GM19452 (cell line): ENCODE results near the gene FERMT2.
"Not testable (repeated sequence)": the region's sequence is repeated elsewhere in the genome, so short reads cannot be mapped to it uniquely, and the experiment has no call there.

Experiments
- ATAC-seq: cut with Tn5 transposase; IDR thresholded peaks from one replicate; pipeline ENCODE4 v1.9.1; 2021; ENCODE audit not compliant: unreplicated experiment

Gene FERMT2

DNA sequence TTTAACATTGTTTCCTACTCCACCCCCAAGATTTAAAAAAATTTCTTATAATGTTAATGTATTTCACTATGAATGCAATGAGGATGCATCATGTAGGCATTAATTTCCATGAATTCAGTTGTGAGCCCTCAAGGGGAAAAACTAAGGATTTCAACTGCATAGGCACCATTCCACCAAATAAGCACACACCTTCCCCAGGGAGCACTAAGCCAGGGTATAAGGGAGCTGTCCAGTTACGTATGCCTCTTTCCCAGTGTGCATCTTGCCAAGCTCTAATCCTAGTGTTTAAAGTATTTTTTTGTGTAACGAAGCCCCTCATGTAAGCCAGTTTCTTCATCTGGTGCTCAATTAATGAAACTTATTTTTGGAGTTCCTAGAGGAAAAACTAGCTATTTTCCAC lies 6.6 kb downstream of the FERMT2 start:
- ATAC-seq = no peak

DNA sequence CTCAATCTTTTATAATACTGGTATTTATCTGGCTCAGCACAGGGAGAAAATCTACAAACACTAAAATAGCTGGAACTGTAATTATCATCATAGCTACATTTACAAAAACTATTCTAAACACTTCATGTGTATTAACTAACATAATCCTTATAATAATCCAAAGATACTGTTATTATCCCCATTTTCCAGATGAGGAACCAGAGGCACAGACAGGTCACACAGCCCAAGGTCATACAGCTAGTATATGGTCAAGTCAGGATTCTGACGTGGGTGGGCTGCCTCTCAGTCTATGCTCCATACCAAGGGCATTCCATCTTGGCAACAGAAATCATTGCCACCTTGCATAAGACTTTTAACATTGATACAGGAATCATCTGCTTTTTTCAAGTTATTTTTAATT lies 11.4 kb downstream of the FERMT2 start:
- no peak for ATAC-seq

DNA sequence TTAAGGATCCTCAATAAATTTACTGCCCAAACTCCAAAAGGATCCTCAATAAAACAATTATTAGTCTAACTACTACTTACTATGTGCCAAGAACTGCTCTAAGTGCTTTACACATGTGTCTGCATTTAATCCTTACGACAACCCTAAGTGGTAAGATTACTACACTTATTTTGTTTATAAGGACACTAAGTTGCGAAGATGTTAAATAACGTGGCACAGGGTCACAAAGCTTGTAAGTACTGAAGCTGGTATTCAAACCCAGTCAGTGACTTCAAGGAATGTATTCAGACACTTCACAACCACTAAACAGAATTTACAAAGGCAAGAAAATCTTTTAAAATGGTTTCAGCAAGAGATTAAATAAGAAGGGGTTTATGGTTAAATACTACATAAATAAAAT lies 13.0 kb downstream of the FERMT2 start:
- ATAC-seq = no peak

DNA sequence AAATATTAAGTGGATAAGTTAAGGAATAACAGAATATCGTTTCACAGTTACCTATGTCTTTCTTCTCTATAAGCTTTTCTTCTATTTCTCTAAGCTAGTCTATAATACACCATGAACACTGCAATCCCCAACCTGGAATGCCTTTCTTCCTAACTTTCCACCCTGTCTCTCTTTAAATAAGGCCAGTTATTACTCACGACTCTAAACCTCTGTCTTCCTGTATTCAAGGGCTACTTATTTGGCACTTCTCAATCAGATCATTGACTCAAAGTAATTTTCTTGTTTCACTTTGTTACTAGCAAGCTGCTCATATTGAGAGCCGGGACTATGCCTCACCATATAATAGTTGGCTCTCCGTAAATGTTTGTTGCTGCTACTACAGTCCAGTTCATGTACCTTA lies 13.5 kb downstream of the FERMT2 start:
- ATAC-seq = no peak

DNA sequence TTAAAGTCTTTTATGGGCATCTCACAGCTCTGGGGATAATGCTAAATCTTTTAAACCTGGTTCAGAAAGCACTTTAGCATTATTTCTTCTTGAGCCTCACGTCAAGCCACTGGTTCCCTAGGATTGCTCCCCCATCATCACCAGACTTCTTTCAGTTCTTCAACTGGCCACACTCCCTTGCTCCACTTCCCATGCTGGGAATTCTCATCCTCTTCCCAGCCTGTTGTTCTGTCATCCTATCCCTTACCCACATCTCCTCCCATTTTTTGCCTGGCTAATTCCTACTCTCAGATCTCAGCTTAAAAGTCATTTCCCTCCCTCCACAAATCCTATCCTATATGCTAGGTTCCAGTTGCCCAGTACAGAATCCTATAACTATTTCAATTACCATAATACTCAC lies 14.4 kb downstream of the FERMT2 start:
- no peak for ATAC-seq

DNA sequence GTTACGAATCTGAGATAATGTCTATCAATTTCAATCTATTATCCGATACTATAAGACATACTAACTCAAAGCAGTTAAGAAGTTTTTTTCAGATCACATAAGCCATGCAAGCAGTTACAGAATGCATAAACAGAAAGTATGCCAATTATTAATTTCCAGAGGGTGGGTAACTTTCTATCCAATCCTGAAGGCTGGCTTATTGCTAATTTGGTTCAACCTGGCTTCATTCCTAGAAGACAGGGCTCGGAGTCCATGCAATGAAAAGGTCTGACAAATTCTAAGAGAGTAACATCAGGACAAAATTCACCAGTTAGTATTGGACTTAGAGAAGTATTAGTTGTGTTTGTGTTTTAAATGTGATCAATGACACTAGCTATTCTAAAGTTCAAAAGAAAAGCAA lies 15.0 kb downstream of the FERMT2 start:
- ATAC-seq = no peak

DNA sequence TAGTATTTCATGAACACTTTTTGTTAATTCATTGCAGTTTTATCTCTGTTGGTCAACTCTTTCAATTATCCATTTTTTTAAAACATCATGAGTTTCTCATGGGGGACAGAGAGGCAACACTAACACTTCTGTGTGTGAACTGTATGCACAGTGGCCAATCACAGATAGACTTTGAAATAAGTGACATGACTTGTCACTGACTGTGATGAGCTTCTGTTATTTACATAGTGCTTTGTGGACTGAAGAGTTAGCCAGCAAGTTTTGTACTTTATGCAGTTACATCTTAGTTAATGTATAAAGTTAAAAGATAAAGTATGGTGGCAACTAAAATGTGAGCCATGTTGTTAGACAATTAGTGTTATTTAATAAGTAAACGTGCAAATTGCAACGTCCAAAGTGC lies 16.1 kb downstream of the FERMT2 start:
- no peak for ATAC-seq

DNA sequence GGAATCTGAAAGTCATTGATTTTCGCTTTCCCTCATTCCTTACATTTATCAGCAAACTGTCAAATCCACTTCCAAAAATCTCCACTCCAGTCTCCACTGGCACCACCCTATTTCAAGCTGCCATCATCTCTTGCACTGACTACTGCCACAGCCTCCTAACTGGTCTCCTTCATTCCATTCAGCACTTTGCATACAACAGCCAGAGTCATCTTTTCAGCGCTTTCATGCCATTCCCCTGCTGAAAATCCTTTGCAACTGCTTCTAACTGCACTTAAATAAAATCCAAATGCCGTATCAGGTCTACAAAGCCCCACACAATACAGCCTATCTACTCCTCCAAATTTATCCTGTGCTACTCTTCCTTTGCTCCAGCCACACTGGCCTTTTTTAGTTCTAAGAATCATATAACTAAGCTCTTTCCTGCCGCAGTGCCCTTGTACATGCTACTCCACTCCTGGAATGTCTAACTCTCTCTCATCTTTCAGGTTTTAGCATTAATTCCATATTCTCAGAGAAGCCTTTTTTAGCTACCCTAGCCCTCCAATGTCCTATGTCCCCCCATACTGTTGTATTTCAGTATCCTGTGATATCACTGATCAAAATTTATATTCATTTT lies 21.6 kb downstream of the FERMT2 start:
- no peak for ATAC-seq

DNA sequence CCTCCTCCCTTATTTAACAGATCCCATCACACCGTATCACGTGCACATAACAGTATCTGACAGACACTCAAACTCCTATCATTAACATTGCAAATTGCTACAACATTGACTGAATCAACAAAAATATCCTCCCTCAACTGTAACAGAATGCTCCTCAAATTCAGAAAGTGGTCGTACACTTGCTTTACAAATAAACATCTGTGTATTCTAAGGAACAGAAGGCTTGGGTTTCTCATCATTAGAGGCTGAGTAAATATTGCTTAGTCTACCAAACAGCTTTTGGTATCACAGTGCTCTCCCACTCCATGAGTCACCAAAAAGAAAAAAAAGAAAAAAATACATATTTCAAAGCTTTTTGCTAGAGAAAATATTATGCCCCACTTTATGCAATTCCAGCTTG lies 23.9 kb downstream of the FERMT2 start:
- no peak for ATAC-seq

DNA sequence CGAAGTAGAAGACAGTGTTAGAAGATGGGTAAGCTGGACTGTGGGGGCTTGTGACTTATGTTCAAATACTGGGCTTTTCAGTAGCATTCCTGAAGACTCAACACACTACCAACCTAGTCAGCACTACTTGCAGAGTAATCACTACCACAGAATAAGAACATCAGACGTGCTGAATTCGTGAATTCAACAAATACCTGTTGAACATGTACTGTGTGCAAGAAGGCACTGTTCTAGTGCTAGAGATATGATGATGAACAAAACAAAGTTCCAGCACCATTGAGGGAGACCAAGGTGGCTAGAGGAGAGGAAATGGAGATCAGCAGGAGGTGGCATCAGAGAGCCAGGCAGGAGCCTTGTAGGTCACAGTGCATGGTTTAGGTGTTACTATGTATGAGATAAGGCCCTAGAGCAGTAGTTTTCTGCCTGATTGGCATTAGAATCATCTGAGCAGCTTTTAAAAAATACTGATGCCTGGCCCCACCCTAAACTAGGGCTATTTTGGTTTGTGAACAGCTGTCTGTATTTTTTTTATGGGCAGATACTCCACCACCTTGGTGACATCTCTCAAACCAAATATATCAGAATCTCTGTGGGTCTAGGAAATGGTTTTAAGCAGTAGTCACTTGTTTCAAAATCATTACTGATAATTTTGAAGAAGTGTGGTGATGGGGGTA lies 26.8 kb downstream of the FERMT2 start:
- ATAC-seq = no peak

DNA sequence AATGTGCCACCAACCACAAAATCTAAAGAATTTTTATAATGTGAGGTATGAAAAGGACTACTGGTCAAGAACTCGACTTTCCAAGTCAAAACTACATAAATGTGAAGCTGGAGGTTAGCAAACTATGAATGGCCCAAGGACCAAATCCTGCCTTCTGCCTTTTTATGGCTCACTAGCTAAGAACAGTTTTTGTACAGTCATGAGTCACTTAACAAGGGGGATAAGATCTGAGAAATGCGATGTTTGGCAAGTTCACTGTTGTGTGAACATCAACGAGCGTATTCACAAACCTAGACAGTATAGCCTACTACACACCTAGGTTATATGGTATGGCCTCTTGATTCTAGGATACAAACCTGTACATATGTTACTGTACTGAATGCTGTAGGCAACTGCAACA lies 28.2 kb downstream of the FERMT2 start:
- no peak for ATAC-seq

DNA sequence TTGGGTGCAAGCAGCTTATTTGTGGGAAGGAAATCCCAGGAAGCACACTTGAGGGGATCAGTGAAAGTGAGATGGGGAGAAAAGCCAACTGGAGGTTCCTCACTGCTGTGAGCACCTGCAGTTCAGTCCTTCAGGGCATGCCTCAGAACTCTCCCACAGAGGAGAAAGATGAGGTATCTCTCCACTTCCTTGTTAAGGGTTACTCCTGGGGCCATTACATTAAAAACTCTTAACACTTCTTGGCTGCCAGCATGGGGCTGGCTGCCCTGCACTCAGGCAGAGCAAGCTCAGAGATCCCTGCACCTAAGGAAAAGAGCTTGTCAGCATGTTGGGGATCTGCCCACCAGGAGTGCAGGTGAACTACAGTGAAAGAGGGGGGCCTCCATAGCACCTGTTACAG lies 28.8 kb downstream of the FERMT2 start:
- ATAC-seq = no peak

DNA sequence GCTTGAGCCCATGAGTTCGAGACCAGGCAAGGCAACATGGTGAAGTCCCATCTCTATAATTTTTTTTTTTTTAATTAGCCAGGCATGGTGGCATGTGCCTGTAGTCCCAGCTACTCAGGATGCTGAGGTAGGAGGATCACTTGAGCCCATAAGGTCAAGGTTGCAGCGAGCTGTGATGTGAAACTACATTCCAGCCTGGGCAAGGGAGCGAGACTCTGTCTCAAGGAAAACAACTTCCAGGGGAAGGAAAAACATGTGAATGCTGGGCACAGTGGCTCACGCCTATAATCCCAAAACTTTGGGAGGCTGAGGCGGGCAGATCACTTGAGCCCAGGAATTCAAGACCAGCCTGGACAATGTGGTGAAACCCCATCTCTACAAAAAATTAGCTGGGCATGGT lies 30.4 kb downstream of the FERMT2 start:
- ATAC-seq = not testable (repeated sequence)

DNA sequence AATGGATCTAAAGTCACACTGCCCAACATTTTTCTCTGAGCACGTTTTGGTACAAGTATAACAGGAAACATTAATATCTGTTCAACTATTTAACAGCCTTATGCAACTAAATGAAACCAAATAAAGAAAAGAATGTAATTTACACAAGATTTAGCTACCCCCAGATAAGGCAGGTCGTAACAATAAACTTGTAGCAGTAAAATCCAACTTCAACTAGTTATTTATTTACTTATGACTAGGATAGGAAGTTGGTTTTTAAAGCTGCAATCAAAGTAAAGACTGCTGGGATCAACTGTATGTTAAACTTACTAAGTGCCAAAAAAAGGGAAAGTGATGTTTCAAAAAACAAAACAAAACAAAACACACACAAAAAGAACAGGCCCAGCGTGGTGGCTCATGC lies 30.9 kb downstream of the FERMT2 start:
- no peak for ATAC-seq

DNA sequence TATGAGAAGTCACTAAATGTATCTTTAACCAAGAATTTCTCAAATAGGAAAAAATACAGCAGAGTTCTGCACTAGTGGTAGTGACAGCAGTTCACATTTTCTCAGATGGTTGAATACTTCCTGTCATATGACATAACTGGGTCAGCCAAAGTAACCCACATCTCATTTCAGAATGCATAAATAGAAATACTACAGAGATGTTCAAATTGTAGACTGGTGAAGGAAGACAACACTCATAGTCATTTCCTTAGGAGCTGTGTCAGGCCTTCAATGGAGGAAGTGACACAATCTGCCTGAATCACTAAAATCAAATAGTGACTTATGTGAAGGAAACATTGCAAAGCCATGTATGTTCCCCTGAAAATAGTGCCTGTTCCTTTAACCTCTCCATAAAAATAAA lies 32.4 kb downstream of the FERMT2 start:
- peak; percentile 94 for ATAC-seq

DNA sequence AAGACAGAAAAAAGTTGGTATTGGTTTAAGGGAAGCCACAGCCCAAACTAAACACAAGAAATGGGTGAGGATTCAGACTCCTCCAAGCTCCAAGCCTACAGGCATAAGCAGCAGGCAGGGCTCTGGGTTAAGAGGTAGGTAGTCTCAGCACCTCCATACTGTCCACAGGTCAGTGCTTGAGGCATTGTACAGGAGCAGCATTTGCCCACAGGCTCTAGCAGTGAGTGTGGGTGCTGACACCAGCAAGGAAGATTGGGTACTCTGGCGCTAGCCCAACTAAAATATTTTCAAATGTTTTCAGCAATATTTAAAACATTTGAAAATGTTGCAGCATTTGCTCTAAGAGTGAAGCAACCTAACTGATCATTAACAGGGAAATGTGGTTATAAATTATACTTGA lies 33.1 kb downstream of the FERMT2 start:
- no peak for ATAC-seq

DNA sequence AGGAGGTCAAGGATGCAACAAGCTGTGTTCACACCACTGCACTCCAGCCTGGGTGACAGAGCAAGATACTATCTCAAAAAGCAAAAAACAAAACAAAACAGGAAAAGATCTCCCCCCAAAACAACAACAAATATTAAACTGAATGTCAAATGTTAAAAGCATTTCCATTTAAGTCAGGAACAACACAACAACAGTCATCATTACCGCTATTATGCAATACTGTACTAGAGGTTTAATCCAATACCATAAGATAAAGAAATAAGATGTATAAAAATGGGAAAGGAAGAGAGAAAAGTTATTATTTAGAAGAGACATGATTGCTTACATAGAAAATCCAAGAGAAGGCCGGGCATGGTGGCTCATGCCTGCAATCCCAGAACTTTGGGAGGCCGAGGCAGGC lies 36.6 kb downstream of the FERMT2 start:
- ATAC-seq = no peak

DNA sequence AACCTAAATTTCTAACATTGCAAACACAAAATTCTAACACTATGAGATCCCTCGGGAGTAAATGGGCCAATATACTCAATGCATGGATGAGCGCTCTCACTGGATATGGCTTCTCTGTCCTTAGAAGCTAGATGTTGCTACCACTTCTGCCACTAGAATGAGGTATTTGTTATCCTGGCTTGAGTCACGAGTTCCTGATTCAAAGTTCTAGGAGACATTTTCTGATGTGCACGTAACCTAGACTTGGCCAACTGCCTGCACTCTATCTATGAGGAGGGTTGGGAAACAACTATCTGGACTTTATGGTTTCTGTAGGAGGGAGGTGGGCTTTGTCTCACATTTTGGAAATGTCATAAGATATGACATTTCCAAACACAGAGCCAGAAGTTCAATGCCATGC lies 37.6 kb downstream of the FERMT2 start:
- ATAC-seq = no peak

DNA sequence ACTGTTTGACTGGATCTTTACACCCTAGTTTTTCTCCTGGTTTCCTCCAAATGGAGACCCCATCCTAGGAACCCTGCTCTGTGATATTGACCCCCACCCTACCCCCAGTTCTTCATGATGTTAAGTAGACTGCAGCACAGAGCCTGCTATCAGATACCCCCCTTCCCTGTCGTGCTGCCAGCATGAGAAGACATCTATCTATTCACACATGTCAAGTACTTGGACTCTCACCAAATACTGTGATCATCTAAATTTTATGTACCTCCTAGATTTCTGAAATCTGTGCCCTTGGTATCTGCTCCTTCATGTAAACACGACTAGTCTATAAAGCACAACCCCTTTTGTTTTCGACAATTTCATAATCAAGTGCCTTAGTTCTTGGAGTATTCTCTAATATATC lies 38.9 kb downstream of the FERMT2 start:
- no peak for ATAC-seq

DNA sequence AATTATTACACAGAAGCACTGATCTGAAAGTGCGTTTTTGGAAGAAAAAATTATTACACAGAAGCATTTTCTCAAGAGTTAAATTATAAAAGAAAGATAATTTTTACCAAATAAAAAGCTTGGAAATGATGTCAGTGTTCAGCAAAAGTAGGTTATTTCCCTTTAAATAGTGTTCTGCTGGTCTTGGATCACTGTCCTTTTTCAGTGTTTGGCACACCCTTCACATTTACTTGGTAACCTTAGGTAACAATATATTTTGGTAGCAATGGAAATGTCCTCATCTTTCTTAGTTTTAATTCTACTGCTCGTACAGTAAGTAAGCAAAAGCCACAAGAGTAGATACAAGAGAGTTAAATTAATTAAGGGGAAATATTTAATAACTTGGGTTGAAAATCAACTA lies 40.3 kb downstream of the FERMT2 start:
- ATAC-seq = no peak

DNA sequence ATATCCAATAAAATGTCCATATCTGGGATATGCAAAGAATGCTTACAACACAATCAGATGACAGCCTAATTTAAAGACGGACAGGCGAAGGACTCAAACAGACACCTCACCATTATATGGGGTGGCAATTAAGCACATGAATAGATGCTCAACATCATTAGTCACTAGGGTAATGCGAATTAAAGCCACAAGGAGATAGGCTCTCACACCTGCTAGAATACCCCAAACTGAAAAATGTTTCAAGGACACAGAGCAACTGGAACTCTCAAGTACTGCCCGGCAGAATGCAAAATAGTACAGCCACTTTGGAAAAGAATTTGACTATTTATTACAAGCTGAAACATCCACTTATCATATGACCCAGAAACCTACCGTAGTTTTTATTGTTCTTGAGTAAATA lies 42.9 kb downstream of the FERMT2 start:
- no peak for ATAC-seq

DNA sequence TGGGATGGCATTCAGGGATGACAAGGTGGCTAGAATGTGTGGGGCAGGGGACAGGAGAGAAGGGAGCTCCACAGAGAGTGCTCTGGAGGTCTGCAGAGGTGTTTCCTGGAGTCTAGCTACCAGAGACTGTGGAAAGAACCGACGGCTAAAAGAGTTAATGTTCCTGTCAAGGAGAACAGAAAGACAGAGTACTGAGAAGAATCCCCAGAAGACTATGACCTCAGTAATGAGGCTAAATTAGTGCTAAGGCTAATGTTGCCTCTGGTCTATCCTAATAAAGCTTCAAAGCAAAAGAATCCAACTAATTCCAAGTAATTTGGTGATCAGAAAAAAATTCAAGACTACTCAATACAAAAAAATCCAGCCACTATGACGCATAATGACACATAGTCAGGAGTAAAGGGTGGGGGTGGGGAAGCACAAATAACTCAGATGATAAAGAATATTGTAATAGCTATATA lies 44.7 kb downstream of the FERMT2 start:
- no peak for ATAC-seq

DNA sequence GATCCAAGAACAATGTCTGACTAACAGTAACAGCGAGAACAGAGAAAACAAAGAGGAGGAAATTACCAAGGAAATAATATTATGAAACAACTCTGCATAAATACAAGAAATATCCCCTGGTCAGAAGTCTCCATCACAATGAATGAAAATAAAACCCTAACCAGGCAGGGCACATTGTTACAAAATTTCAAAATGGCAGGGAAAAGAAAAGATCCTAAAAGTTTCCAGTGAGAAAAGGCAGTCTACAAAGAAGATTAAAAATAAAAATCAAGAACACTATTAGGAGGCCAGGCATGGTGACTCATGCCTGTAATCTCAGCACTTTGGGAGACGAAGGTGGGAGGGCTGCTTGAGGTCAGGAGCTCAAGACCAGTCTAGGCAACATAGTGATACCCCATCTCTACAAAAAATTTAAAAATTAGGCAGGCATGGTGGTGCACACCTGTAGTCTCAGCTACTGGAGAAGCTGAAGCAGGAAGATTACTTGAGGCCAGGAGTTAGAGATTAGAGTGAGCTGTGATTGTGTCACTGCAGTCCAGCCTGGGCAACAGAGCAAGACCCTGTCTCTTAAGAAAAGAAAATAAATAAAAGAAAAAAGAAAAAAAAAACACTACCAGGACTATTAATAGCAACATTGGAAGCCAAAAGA lies 47.8 kb downstream of the FERMT2 start:
- ATAC-seq = no peak
